RWPE2 (cell line): ENCODE results near the gene PTK6.

ENCODE experiments used
- ATAC-seq: fragments of 200-7000 bp; cut with Tn5 transposase; 3 replicates; pipeline ENCODE4 v1.9.1; 2021; ENCODE audit warnings: low read depth
- DNase-seq: peaks from one replicate; pipeline ENCODE4 v3.0.0-alpha.2; 2020; ENCODE audit warnings: low spot score
- H3K27ac ChIP-seq: fragments of 450-650 bp; 2 replicates; pipeline ENCODE4 v1.5.1; 2017; ENCODE audit warnings: mild to moderate bottlenecking; ENCODE audit not compliant: poor library complexity, severe bottlenecking
- H3K27me3 ChIP-seq: fragments of 250-450 bp; sonication (Bioruptor Pico); 2 replicates; pipeline ENCODE4 v1.5.1; 2021; ENCODE audit warnings: mild to moderate bottlenecking, moderate library complexity; ENCODE audit not compliant: insufficient read depth, poor library complexity, severe bottlenecking
- H3K36me3 ChIP-seq: fragments of 250-450 bp; sonication (Bioruptor Pico); 2 replicates; pipeline ENCODE4 v1.5.1; 2020; ENCODE audit warnings: low read depth, mild to moderate bottlenecking, moderate library complexity
- H3K4me1 ChIP-seq: fragments of 250-450 bp; sonication (Bioruptor Pico); 2 replicates; pipeline ENCODE4 v1.5.1; 2021; ENCODE audit warnings: mild to moderate bottlenecking, moderate library complexity; ENCODE audit not compliant: insufficient read depth, poor library complexity, severe bottlenecking
- H3K4me3 ChIP-seq: fragments of 250-450 bp; sonication (Bioruptor Pico); 2 replicates; pipeline ENCODE4 v1.5.1; 2021; ENCODE audit warnings: mild to moderate bottlenecking, moderate library complexity; ENCODE audit not compliant: severe bottlenecking
- H3K9me3 ChIP-seq: fragments of 250-450 bp; sonication (Bioruptor Pico); 2 replicates; pipeline ENCODE4 v1.5.1; 2021; ENCODE audit warnings: mild to moderate bottlenecking, moderate library complexity; ENCODE audit not compliant: severe bottlenecking
- CTCF ChIP-seq: fragments of 450-650 bp; IDR thresholded peaks from one replicate; pipeline ENCODE4 v1.5.1; 2017; ENCODE audit warnings: mild to moderate bottlenecking, moderate library complexity; ENCODE audit not compliant: poor library complexity, severe bottlenecking

PTK6 gene

GRCh38 chr20:63536997-63537524, at the start of gene PTK6:
PTK6 (minus strand) TSS chr20:63537376; CDS start chr20:63537314, 62 bp downstream.
- no peak for DNase-seq
- ATAC-seq, result peak; percentile 30
- Histone ChIP-seq H3K9me3 (no peaks in the 10 kb centered on the region), H3K4me1 (peaks cover 30% of the 10 kb centered on the region), H3K36me3 (peaks cover under 1% of the 10 kb centered on the region; the same call in 1 of the 2 replicates), H3K4me3 (peak within 1 kb of the TSS; percentile 37), H3K27me3 (no peaks in the 10 kb centered on the region), H3K27ac (peak within 1 kb of the TSS; percentile 81)
- TF ChIP-seq CTCF, result no peak

GRCh38 chr20:63586797-63587196, 49.6 kb upstream of the PTK6 start:
- ATAC-seq (no peak), DNase-seq (peak; percentile 84)
- Histone ChIP-seq H3K9me3 (no peaks in the 10 kb centered on the region), H3K4me3 (no peak overlapping the region), H3K4me1 (no peaks in the 10 kb centered on the region), H3K27ac (no peak overlapping the region), H3K27me3 (no peaks in the 10 kb centered on the region), H3K36me3 (peaks cover 14% of the 10 kb centered on the region; the same call in 1 of the 2 replicates)
- no peak for TF ChIP-seq CTCF

GRCh38 chr20:63585616-63586565, 48.7 kb upstream of the PTK6 start:
- Histone ChIP-seq H3K36me3 (peaks cover 7% of the 10 kb centered on the region; the same call in 1 of the 2 replicates), H3K9me3 (no peaks in the 10 kb centered on the region), H3K27ac (no peak overlapping the region), H3K4me3 (no peak overlapping the region), H3K27me3 (no peaks in the 10 kb centered on the region), H3K4me1 (no peaks in the 10 kb centered on the region)
- no peak for TF ChIP-seq CTCF
- no peak; the same call in 1 of the 3 replicates for ATAC-seq
- peak; percentile 80 for DNase-seq

GRCh38 chr20:63582382-63583063, 45.3 kb upstream of the PTK6 start:
- ATAC-seq (no peak), DNase-seq (no peak)
- Histone ChIP-seq H3K4me3 (no peak overlapping the region), H3K4me1 (no peaks in the 10 kb centered on the region), H3K36me3 (no peaks in the 10 kb centered on the region), H3K9me3 (no peaks in the 10 kb centered on the region), H3K27me3 (no peaks in the 10 kb centered on the region), H3K27ac (no peak overlapping the region)
- no peak for TF ChIP-seq CTCF
